Natural killer cell (primary cell): ENCODE results near the gene ZDBF2. TPM values are rescaled to one million over a fixed set of nuclear protein-coding genes. Genes with fewer than 3 reads are reported as not detected.

Source experiments
- ATAC-seq, 3 donors: fragments of 150-1000 bp in 2 of 3; fragments of 200-7000 bp in 1 of 3; cut with Tn5 transposase; 1 replicate in 1 of 3; 2 replicates in 2 of 3; pipeline ENCODE4 v1.10.0; 2021; ENCODE audit warnings: mild to moderate bottlenecking in 2 of 3, moderate library complexity in 2 of 3
- DNase-seq, 2 donors: peaks; one replicate each; pipeline versions ENCODE4 v3.0.0 to v3.0.0-alpha.2; 2013 to 2021; ENCODE audit warnings: mixed read lengths in 1 of 2
- H3K27ac ChIP-seq: one replicate; pipeline ENCODE4 v1.5.1; 2013; ENCODE audit warnings: mild to moderate bottlenecking, low read length
- H3K27me3 ChIP-seq: one replicate; pipeline ENCODE4 v1.6.1; 2013; ENCODE audit warnings: low read length; ENCODE audit not compliant: control insufficient read depth, insufficient read depth
- H3K36me3 ChIP-seq: one replicate; pipeline ENCODE4 v1.6.1; 2013; ENCODE audit warnings: low read length; ENCODE audit not compliant: control insufficient read depth, insufficient read depth
- H3K4me1 ChIP-seq: one replicate; pipeline ENCODE4 v1.6.1; 2013; ENCODE audit warnings: low read length; ENCODE audit not compliant: control insufficient read depth, insufficient read depth
- H3K4me3 ChIP-seq: one replicate; pipeline ENCODE4 v1.5.1; 2013; ENCODE audit warnings: low read length
- H3K9me3 ChIP-seq: one replicate; pipeline ENCODE4 v1.6.1; 2013; ENCODE audit warnings: low read length; ENCODE audit not compliant: control insufficient read depth, insufficient read depth
- H3K27ac Mint-ChIP-seq, 2 donors: one replicate each; pipeline ENCODE4 v1.8.0; 2022; ENCODE audit warnings: mild to moderate bottlenecking in 2 of 2, mixed read lengths in 2 of 2, moderate library complexity in 1 of 2
- H3K27me3 Mint-ChIP-seq, 2 donors: one replicate each; pipeline ENCODE4 v1.8.0; 2022; ENCODE audit warnings: low read depth in 2 of 2, mixed read lengths in 2 of 2
- H3K36me3 Mint-ChIP-seq: one replicate; pipeline ENCODE4 v1.8.0; 2022; ENCODE audit warnings: mixed read lengths
- H3K4me1 Mint-ChIP-seq, 2 donors: one replicate each; pipeline ENCODE4 v1.8.0; 2022; ENCODE audit warnings: mixed read lengths in 2 of 2
- H3K4me3 Mint-ChIP-seq: one replicate; pipeline ENCODE4 v1.8.0; 2022; ENCODE audit warnings: mild to moderate bottlenecking, moderate library complexity, mixed read lengths
- H3K9me3 Mint-ChIP-seq, 2 donors: one replicate each; pipeline ENCODE4 v1.8.0; 2022; ENCODE audit warnings: mixed read lengths in 2 of 2
- WGBS: methylation state at CpG from one replicate; pipeline ENCODE4 v1.1.7; 2013; ENCODE audit warnings: missing lambda C conversion rate; ENCODE audit not compliant: insufficient coverage; 5-methylcytosine and 5-hydroxymethylcytosine counted together
- intact Hi-C: fragments of 100-400 bp; cut with micrococcal nuclease; formaldehyde crosslinking; loops from one replicate; pipeline ENCODE4 v1.14.2; 2022
- total RNA-seq, 4 donors: library from RNA; stranded (reverse); fragments of 120-200 nt in 1 of 4; gene quantifications; one replicate each; pipeline versions ENCODE4 v1.2.3 to v1.2.4, GENCODE V29; 2013 to 2022
- TF ChIP-seq, protein P1 (sequence below): fragments of 200-600 bp; IDR thresholded peaks from one replicate; pipeline ENCODE4 v1.8.0; 2022; ENCODE audit warnings: antibody characterized with exemption

The ZDBF2 gene
- total RNA-seq, 3 donors from 2014 or later (not counting 1 experiment from before 2014, with no cell fraction given) = 2.1 to 8.4 (median 6.5) TPM

DNA sequence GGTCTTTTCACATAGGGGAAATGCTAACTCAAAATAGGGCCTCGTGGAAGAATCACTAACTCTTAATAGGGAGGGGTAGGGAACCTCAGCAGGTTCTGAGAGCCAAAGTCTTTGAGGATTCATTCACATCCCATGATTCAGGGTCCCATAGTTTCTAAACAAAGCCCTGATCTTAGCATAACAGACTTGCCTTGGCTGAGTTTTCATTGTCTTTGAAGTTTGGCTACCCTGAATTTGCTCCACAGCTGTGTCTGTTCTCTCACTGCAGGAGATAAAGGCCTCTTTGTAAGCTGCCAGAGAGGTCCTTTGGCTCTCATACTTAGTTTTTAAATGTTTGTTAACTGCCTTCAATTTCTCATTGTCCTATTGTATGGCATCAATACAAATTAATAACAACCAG, 54.5 kb downstream of the ZDBF2 start:
- no peaks in the 10 kb centered on the region for H3K4me1 ChIP-seq
- Mint-ChIP-seq H3K4me3 (no peak overlapping the region), H3K27ac (no peak overlapping the region)

DNA sequence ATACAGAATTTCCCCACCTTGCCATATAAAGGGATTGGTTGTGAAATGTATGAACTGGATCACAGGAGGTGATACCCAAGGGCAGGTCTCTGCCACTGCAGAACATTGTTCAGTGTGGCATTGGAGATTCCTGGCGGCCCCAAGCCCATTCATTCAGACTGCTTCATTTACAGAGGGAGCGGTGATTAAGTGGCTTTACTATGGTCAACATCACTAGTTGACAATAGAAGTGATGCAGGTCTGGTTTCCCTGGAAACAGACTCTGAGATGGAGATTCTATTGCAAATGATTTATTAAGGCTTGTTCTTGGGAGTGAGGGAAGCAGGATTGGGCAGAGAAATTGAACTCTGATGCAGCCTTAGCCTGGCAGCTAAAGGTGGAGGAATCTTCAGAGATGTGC, 62.4 kb downstream of the ZDBF2 start:
- Histone ChIP-seq H3K9me3 (no peaks in the 10 kb centered on the region), H3K36me3 (no peaks in the 10 kb centered on the region), H3K27me3 (no peaks in the 10 kb centered on the region), H3K4me3 (no peak overlapping the region), H3K27ac (no peak overlapping the region), H3K4me1 (no peaks in the 10 kb centered on the region)
- ATAC-seq = no peak
- H3K27me3 Mint-ChIP-seq = no peaks in the 10 kb centered on the region
- H3K4me3 Mint-ChIP-seq = no peak overlapping the region
- TF ChIP-seq, protein P1, sequence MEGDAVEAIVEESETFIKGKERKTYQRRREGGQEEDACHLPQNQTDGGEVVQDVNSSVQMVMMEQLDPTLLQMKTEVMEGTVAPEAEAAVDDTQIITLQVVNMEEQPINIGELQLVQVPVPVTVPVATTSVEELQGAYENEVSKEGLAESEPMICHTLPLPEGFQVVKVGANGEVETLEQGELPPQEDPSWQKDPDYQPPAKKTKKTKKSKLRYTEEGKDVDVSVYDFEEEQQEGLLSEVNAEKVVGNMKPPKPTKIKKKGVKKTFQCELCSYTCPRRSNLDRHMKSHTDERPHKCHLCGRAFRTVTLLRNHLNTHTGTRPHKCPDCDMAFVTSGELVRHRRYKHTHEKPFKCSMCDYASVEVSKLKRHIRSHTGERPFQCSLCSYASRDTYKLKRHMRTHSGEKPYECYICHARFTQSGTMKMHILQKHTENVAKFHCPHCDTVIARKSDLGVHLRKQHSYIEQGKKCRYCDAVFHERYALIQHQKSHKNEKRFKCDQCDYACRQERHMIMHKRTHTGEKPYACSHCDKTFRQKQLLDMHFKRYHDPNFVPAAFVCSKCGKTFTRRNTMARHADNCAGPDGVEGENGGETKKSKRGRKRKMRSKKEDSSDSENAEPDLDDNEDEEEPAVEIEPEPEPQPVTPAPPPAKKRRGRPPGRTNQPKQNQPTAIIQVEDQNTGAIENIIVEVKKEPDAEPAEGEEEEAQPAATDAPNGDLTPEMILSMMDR = no peak
- H3K36me3 Mint-ChIP-seq = no peaks in the 10 kb centered on the region
- 90% methylated on average over 2 of the region's 2 CpGs for WGBS
- intact Hi-C loops = no loop called here
- no peaks in the 10 kb centered on the region for H3K9me3 Mint-ChIP-seq
- no peak overlapping the region for H3K27ac Mint-ChIP-seq
- no peak for DNase-seq
- no peaks in the 10 kb centered on the region for H3K4me1 Mint-ChIP-seq

More for the DNA sequence above, 54.5 kb downstream of the ZDBF2 start:
- peaks cover 3 to 5% of the 10 kb centered on the region in 2 donors for H3K9me3 Mint-ChIP-seq
- TF ChIP-seq, protein P1 = no peak
- H3K4me1 Mint-ChIP-seq = no peaks in the 10 kb centered on the region
- Histone ChIP-seq H3K4me3 (no peak overlapping the region), H3K27me3 (no peaks in the 10 kb centered on the region), H3K36me3 (no peaks in the 10 kb centered on the region), H3K9me3 (no peaks in the 10 kb centered on the region), H3K27ac (no peak overlapping the region)
- no peak for ATAC-seq
- 77% methylated on average over 1 of the region's 1 CpG for WGBS
- intact Hi-C loops = no loop called here
- no peaks in the 10 kb centered on the region for H3K27me3 Mint-ChIP-seq
- no peaks in the 10 kb centered on the region for H3K36me3 Mint-ChIP-seq
- DNase-seq = no peak

DNA sequence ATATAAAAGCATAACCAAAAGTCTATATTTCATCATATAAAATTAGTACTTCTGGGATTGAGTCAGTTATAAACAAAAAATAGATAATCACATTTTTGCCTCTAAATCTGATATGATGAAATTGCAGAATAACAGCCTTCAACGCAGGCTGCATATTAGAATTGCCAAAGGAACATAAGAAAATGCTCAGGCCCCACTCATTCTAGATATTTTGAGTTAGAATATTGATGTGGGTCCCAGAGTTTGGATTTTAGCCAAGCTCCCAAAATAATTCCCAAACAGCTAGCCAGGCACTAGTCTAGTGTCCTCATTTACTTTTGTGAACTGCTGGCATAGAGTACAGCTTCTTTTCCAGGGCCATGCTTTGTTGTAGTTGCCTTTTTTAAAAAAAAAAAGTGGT, 63.5 kb downstream of the ZDBF2 start:
- Histone ChIP-seq H3K36me3 (no peaks in the 10 kb centered on the region), H3K4me1 (no peaks in the 10 kb centered on the region), H3K9me3 (no peaks in the 10 kb centered on the region), H3K4me3 (no peak overlapping the region), H3K27ac (no peak overlapping the region), H3K27me3 (no peaks in the 10 kb centered on the region)
- Mint-ChIP-seq H3K9me3 (peaks cover 0 to under 1% of the 10 kb centered on the region in 2 donors), H3K4me3 (no peak overlapping the region), H3K4me1 (no peaks in the 10 kb centered on the region), H3K36me3 (no peaks in the 10 kb centered on the region), H3K27ac (no peak overlapping the region), H3K27me3 (no peaks in the 10 kb centered on the region)
- DNase-seq (no peak), ATAC-seq (no peak)
- 86% methylated on average over 1 of the region's 1 CpG for WGBS
- TF ChIP-seq, protein P1 = no peak
- intact Hi-C loops = no loop called here

DNA sequence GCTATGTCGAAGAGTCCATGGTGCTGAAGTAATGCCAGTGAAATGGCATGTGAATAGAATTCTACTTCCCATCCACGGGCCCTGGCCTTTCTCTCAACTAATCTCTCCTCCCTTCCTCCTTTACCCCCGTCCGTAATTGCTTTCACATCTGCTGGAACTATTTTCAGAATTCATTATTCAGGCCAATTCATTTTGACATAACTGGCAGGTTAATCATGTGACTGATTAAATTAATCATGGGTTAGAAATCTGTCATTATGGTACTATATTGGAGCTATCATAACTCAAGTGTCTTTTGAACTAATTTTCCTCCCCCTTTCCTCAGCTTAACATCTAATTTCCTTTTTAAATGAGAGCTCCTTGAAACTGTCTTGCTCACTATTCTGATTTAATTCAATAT, 66.9 kb downstream of the ZDBF2 start:
- Mint-ChIP-seq H3K27ac (no peak overlapping the region), H3K36me3 (no peaks in the 10 kb centered on the region), H3K27me3 (no peaks in the 10 kb centered on the region), H3K4me3 (no peak overlapping the region), H3K9me3 (peaks cover 5 to 8% of the 10 kb centered on the region in 2 donors), H3K4me1 (no peaks in the 10 kb centered on the region)
- TF ChIP-seq, protein P1 = no peak
- Histone ChIP-seq H3K9me3 (peaks cover 4% of the 10 kb centered on the region), H3K36me3 (no peaks in the 10 kb centered on the region), H3K4me3 (no peak overlapping the region), H3K27ac (no peak overlapping the region), H3K27me3 (no peaks in the 10 kb centered on the region), H3K4me1 (no peaks in the 10 kb centered on the region)
- intact Hi-C loops = no loop called here
- ATAC-seq = no peak
- WGBS = 88% methylated on average over 4 of the region's 4 CpGs
- no peak for DNase-seq
